ENCODE data around the gene PGAM2.

Gene PGAM2

DNA sequence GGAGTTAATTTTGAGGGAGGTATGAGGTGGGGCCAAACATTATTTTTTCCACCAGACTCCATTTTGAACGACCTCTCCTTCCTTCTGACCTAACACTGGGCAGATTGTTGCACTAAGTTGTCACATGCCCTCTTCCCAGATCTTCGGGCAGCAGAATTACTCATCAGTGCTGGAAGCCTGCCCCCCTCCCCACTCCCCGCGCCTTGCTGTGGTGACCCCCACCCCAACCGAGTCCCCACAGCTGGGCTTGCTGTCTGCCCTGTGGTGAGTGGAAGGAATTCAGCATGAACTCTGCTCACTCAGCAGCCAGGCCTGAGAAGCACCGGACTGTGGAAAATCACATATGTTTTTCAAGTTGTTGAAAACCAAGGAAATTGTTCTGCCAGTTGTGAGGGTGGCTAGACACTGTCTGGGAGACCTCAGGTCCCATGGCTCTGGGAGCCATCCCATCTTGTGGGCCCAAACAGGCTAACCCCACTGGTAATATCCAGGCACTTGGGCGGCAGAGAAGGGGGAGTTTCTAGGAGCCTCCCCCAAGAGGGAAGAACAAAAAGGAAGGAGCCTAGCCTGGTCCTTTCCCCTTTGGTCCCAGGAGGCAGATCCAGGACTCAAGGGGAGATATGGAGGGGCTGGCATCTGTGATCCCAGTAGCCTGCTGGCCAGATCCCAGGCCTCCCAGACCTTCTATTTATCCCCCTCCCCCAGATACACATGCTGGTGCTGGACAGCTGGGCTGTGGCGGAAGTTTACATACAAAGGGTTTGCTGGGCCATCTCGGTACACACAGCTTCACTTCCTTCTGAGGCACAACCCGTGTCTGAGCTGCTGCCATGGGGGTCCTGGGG lies 35.3 kb upstream of the PGAM2 start:
- no peak for TF ChIP-seq Cebpa-rat (IDR thresholded peaks at IDR 0.05)
- Histone ChIP-seq H3K27ac (peak overlapping the region; percentile 77 to 97 (median 89)), H3K9ac (peak overlapping the region; percentile 53 to 89 (median 73); a peak in 21 of 22 replicates), H3K4me1 (peaks cover 83 to 92% (median 90%) of the 10 kb centered on the region in 10 experiments), H3K4me2 (peak overlapping the region; percentile 81 to 97 (median 91)), H3K9me3 (replicated peaks in 1 of 11) (no peaks in the 10 kb centered on the region), H3K4me3 (peak overlapping the region in 5 of 10 experiments; percentile 3 to 50 (median 17); a peak in 5 of 20 replicates), H3K27me3 (no peaks in the 10 kb centered on the region; a peak in 1 of 22 replicates), H3K36me3 (no peaks in the 10 kb centered on the region), H4K20me1 (peaks cover 0 to 12% (median 9%) of the 10 kb centered on the region in 11 experiments; a peak in 17 of 22 replicates)

DNA sequence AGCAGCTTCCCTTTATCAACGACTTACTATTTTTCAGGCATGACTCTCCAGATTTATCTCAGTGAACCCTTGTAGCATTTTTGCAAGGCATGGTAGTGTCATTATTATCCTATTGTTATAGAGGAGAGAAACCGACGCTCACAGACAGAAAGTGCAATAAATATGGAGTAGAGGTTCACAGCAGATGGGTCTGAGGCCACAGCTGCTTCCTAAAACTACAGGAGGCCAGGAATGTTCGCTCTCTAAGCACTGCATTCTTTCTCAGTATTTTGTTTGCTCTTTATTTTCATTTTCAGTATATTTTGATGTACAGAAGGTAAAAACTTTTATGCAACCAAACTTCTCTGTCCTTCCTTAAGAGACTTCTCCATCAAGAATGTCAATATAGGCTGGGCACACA lies 34.3 kb upstream of the PGAM2 start:
- Histone ChIP-seq H3K27ac (peak overlapping the region; percentile 77 to 97 (median 89); a peak in 21 of 22 replicates), H3K36me3 (no peaks in the 10 kb centered on the region), H4K20me1 (peaks cover 0 to 2% (median 0%) of the 10 kb centered on the region in 11 experiments; a peak in 4 of 22 replicates), H3K4me1 (peaks cover 84 to 93% (median 92%) of the 10 kb centered on the region in 10 experiments), H3K9me3 (replicated peaks in 1 of 11) (no peaks in the 10 kb centered on the region), H3K9ac (peak overlapping the region in 10 of 11 experiments; percentile 64 to 89 (median 74); a peak in 17 of 22 replicates), H3K4me3 (no peak overlapping the region), H3K4me2 (peak overlapping the region; percentile 81 to 97 (median 91)), H3K27me3 (no peaks in the 10 kb centered on the region; a peak in 1 of 22 replicates)
- no peak for TF ChIP-seq Cebpa-rat (IDR thresholded peaks at IDR 0.05)

DNA sequence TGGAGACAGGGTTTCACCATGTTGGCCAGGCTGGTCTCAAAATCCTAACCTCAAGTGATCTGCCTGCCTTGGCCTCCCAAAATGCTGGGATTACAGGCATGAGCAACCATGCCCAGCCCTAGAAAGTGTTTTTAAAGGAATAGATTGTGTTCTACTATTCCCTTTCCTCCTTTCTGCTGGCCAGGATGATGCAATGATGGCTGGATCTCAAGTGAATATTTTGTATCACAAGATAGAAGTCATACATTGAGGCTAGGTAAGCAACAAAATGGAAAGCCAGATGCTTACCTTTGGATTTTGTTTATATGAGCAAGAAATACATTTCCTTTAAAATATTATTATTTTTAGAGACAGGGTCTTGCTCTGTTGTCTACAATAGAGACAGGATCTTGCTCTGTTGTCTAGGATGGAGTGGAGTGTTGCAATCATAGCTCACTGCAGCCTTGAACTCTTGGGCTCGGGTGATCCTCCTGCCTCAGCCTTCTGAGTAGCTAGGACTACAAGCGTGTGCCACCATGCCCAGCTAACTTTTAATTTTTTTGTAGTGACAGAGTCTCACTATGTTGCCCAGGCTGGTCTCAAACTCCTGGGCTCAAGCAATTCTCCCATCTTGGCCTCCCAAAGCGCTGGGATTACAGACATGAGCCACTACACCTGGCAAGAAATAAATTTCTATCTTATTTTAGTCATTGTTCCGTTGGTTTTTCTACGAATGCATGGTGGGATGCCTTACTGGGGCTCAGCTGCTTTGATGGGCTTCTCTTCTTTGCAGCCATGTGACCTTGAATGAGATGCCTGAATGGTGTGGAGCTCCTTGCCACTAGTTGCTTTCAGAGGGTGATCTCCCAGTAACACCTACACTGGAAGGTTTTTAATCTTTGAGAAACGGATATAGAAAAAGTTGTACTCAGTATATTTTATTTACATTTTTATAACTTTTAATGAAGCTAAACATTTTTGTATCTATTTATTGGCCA lies 33.0 kb upstream of the PGAM2 start:
- peaks cover 90 to 100% (median 100%) of the 10 kb centered on the region in 10 experiments for H3K4me1 ChIP-seq
- no peaks in the 10 kb centered on the region for H3K36me3 ChIP-seq
- H3K4me3 ChIP-seq, result no peak overlapping the region
- H3K27ac ChIP-seq, result peak overlapping the region; percentile 1 to 97 (median 84); a peak in 20 of 22 replicates
- H3K4me2 ChIP-seq, result peak overlapping the region; percentile 65 to 97 (median 85)
- peak in 2 of 11 experiments; percentile 51 to 54; a peak in 2 of 22 replicates for TF ChIP-seq Cebpa-rat (IDR thresholded peaks at IDR 0.05)
- peak overlapping the region in 8 of 11 experiments; percentile 59 to 84 (median 74); a peak in 16 of 22 replicates for H3K9ac ChIP-seq
- H3K9me3 ChIP-seq (replicated peaks in 1 of 11), result peaks cover 0 to 5% (median 2%) of the 10 kb centered on the region in 11 experiments; a peak in 8 of 22 replicates
- H4K20me1 ChIP-seq, result no peaks in the 10 kb centered on the region
- no peaks in the 10 kb centered on the region; a peak in 1 of 22 replicates for H3K27me3 ChIP-seq

DNA sequence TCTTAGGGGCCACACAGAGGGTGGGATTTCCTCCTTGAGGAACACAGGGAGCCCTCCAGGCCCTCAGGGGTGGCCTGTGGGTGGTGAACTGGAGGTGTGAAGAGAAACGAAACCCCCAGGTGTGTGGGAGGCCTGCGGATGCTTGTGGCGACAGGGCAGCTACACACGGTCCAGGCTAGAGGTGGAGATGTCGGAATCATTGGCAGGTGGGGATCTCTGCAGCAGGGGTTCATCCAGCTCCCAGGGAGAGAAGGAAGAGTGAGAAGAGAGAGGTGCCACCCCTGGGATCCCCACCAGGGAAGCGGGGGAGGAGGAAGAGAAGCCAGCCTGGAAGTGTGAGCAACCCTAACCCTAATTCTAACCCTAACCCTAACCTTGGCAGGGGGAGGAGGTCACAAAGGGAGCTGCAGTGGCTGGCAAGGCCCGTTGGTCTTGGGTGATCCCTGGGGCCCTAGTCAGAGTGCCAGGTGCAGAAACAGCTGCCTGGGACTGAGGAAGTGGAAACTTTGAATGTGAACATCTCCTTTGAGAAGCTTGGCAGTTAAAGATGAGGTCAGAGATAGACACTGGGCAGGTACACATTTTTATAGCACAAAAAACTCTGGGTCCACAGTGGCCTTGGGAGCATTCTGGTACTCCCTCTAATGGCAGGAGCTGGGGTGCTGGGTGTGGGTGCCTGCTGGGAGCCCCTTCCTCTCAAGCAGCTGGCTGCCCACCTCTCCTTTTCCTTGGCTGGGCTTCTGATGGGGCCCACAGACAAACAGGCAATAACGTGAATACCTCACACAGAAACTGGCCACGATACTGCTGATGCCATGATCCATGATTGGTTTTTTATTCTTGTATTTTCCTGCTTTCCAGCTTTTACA lies 31.9 kb upstream of the PGAM2 start:
- Histone ChIP-seq H3K4me3 (peak overlapping the region in 2 of 10 experiments; percentile 18 to 35; a peak in 2 of 20 replicates), H3K4me2 (peak overlapping the region; percentile 65 to 97 (median 85)), H3K27ac (peak overlapping the region; percentile 30 to 97 (median 84); a peak in 20 of 22 replicates), H3K9ac (peak overlapping the region in 9 of 11 experiments; percentile 18 to 84 (median 70); a peak in 18 of 22 replicates), H4K20me1 (no peaks in the 10 kb centered on the region), H3K27me3 (no peaks in the 10 kb centered on the region), H3K4me1 (peaks cover 89 to 100% (median 100%) of the 10 kb centered on the region in 10 experiments), H3K9me3 (replicated peaks in 1 of 11) (peaks cover 0 to 9% (median 5%) of the 10 kb centered on the region in 11 experiments; a peak in 8 of 22 replicates), H3K36me3 (no peaks in the 10 kb centered on the region)
- TF ChIP-seq Cebpa-rat (IDR thresholded peaks at IDR 0.05), result no peak

DNA sequence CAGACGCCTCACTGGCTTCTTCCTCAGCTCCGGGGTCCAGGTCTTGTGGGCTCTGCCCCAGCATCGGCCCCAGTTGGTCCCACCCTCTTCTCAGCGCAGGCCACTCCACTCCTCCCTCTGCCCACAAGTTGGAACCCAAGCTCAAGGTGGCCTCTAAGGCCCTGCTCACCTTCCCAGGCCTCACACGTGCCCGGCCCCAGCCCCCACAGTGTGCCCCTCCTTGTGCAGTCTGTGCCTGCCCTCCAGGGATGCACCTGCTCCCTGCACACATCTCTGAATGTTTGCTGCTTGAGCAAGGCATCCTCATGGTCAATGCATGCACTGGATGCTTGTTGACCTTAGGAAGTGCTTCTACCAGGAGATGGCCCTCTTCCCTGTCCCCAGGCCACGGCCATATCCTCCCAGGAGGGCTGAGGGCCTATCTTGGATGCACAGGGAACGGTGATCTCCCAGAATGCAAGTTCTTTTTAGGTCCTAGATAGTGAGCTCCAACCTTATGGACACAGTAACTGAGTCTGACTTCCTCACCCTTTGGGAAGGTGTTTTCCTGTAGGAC lies 31.0 kb upstream of the PGAM2 start:
- H4K20me1 ChIP-seq, result no peaks in the 10 kb centered on the region
- peaks cover 0 to 9% (median 5%) of the 10 kb centered on the region in 11 experiments; a peak in 8 of 22 replicates for H3K9me3 ChIP-seq (replicated peaks in 1 of 11)
- H3K27ac ChIP-seq, result peak overlapping the region in 10 of 11 experiments; percentile 49 to 97 (median 88); a peak in 19 of 22 replicates
- peak overlapping the region in 8 of 11 experiments; percentile 18 to 84 (median 74); a peak in 15 of 22 replicates for H3K9ac ChIP-seq
- H3K4me1 ChIP-seq, result peaks cover 86 to 100% (median 100%) of the 10 kb centered on the region in 10 experiments
- H3K36me3 ChIP-seq, result no peaks in the 10 kb centered on the region
- no peaks in the 10 kb centered on the region for H3K27me3 ChIP-seq
- no peak for TF ChIP-seq Cebpa-rat (IDR thresholded peaks at IDR 0.05)
- peak overlapping the region; percentile 65 to 97 (median 85); a peak in 20 of 22 replicates for H3K4me2 ChIP-seq
- H3K4me3 ChIP-seq, result no peak overlapping the region; a peak in 1 of 20 replicates

DNA sequence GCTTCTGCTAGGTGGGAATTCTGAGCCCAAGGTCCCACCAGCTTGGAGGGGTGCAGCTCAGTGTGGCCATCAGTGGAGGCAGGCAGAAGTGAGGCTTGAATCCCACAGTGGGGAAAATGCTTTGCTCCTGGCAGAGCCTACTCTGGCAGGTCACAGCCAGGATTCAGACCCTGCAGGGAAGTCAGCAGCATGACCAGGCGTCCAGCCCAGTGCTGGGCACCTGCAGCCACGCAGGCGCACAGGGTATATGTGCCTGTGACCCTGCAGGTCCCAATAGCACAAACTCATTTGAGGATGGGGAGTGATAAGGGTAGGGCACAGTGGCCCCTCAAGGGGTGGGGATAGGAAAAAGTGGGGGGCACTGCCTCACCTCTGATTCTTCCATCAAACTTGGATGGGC lies 30.4 kb upstream of the PGAM2 start:
- no peaks in the 10 kb centered on the region for H3K36me3 ChIP-seq
- no peak for TF ChIP-seq Cebpa-rat (IDR thresholded peaks at IDR 0.05)
- peak overlapping the region in 7 of 11 experiments; percentile 30 to 97 (median 91); a peak in 12 of 22 replicates for H3K27ac ChIP-seq
- no peaks in the 10 kb centered on the region for H4K20me1 ChIP-seq
- no peak overlapping the region for H3K4me3 ChIP-seq
- peaks cover 86 to 100% (median 100%) of the 10 kb centered on the region in 10 experiments for H3K4me1 ChIP-seq
- no peaks in the 10 kb centered on the region for H3K27me3 ChIP-seq
- peak overlapping the region in 10 of 11 experiments; percentile 12 to 97 (median 86); a peak in 16 of 22 replicates for H3K4me2 ChIP-seq
- H3K9ac ChIP-seq, result peak overlapping the region in 4 of 11 experiments; percentile 27 to 84 (median 36); a peak in 4 of 22 replicates
- peaks cover 0 to 9% (median 5%) of the 10 kb centered on the region in 11 experiments; a peak in 8 of 22 replicates for H3K9me3 ChIP-seq (replicated peaks in 1 of 11)
